HepG2 (cell line): Measurements from ENCODE around the gene PRDM7.

Source experiments
- CREM ChIP-seq, 2 experiments: sonication (generic) in 1 of 2; formaldehyde crosslinking in 1 of 2; IDR thresholded peaks; 2 replicates each; pipeline versions ENCODE4 v1.4.0 to v1.6.1; 2016 to 2020; ENCODE audit warnings: antibody characterized with exemption in 1 of 2, mild to moderate bottlenecking in 1 of 2, missing genetic modification reagents in 1 of 2
- HCFC1 ChIP-seq: fragments of 150-350 bp; IDR thresholded peaks from 2 replicates; pipeline ENCODE4 v1.6.1; 2014; ENCODE audit warnings: low read depth, low read length
- JUND ChIP-seq: sonication (generic); formaldehyde crosslinking; IDR thresholded peaks from 2 replicates; pipeline ENCODE4 v1.8.0; 2022; ENCODE audit warnings: mild to moderate bottlenecking, missing genetic modification reagents
- RBFOX2 ChIP-seq: fragments of 200-400 bp; formaldehyde crosslinking; IDR thresholded peaks from 2 replicates; pipeline ENCODE4 v1.6.1; 2017; ENCODE audit warnings: low read depth, mild to moderate bottlenecking, low read length
- ZBTB10 ChIP-seq: sonication (generic); formaldehyde crosslinking; IDR thresholded peaks from 2 replicates; pipeline ENCODE4 v1.4.0; 2020; ENCODE audit warnings: missing genetic modification reagents, borderline replicate concordance
- ZIK1 ChIP-seq: sonication (generic); formaldehyde crosslinking; IDR thresholded peaks from 2 replicates; pipeline ENCODE4 v1.5.0; 2020; ENCODE audit warnings: mild to moderate bottlenecking, low read depth, missing genetic modification reagents, borderline replicate concordance
- ZNF510 ChIP-seq: sonication (generic); formaldehyde crosslinking; IDR thresholded peaks from 2 replicates; pipeline ENCODE4 v1.4.0; 2020; ENCODE audit warnings: low read depth, mild to moderate bottlenecking, missing genetic modification reagents
- TF ChIP-seq, protein P1 (sequence below): sonication (generic); formaldehyde crosslinking; conservative IDR thresholded peaks from 2 replicates; pipeline ENCODE4 v1.5.0; 2020; ENCODE audit warnings: missing genetic modification reagents

DNA sequence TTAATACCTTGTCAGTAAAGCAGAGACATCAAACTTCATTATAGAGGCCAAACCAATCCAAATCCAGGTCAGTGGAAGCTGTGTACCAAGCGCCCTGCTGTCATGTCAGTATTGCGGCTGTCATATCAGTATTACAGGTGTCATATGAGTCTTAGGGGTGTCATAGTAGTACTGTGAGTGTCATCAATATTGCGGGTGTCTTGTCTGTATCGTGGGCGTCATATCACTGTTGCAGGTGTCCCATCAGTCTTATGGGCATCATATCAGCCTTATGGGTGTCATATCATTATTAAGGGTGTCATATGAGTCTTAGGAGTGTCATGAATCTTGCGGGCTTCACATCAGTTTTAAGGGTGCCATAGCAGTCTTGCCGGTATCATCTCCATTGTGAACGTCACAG is 6.0 kb upstream of the PRDM7 start:
- TF ChIP-seq ZNF510 (CRISPR knock-in tag) (no peak), ZIK1 (CRISPR knock-in tag) (no peak), RBFOX2 (no peak), JUND (CRISPR knock-in tag) (no peak), CREM (IDR thresholded peaks at IDR 0.05) (no peak), CREM (CRISPR knock-in tag; IDR thresholded peaks at IDR 0.05) (no peak), ZBTB10 (CRISPR knock-in tag) (no peak), HCFC1 (no peak)
- TF ChIP-seq, protein P1, sequence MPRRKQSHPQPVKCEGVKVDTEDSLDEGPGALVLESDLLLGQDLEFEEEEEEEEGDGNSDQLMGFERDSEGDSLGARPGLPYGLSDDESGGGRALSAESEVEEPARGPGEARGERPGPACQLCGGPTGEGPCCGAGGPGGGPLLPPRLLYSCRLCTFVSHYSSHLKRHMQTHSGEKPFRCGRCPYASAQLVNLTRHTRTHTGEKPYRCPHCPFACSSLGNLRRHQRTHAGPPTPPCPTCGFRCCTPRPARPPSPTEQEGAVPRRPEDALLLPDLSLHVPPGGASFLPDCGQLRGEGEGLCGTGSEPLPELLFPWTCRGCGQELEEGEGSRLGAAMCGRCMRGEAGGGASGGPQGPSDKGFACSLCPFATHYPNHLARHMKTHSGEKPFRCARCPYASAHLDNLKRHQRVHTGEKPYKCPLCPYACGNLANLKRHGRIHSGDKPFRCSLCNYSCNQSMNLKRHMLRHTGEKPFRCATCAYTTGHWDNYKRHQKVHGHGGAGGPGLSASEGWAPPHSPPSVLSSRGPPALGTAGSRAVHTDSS (CRISPR knock-in tag), result no peak
